Stomach (tissue), 9 donors: ENCODE measurements around the gene MAST2. TPM values are rescaled to one million over a fixed set of nuclear protein-coding genes. Genes with fewer than 3 reads are reported as not detected.
A peak's percentile ranks its signal among the peaks of the same experiment; 100 is the strongest.

ENCODE experiments used
- DNase-seq, 2 donors: peaks; one replicate each; pipeline versions ENCODE4 v3.0.0 to v3.0.0-alpha.2; 2013 to 2019
- H3K27ac ChIP-seq, 5 donors: fragments of 200-600 bp in 4 of 5; sonication (generic) in 4 of 5; one replicate each; pipeline ENCODE4 v1.5.1; 2013 to 2019; ENCODE audit warnings: mild to moderate bottlenecking in 1 of 5, moderate library complexity in 1 of 5
- H3K27me3 ChIP-seq, 3 donors: fragments of 200-600 bp; sonication (generic); one replicate each; pipeline ENCODE4 v1.5.1; 2017 to 2019; ENCODE audit warnings: mixed run types in 1 of 3
- H3K36me3 ChIP-seq, 4 donors: fragments of 200-600 bp; sonication (generic); 1 replicate in 3 of 4; 2 replicates in 1 of 4; pipeline ENCODE4 v1.5.1; 2016 to 2019
- H3K4me1 ChIP-seq, 4 donors: fragments of 200-600 bp; sonication (generic); one replicate each; pipeline ENCODE4 v1.5.1; 2016 to 2019
- H3K4me3 ChIP-seq, 4 donors: fragments of 200-600 bp; sonication (generic) in 3 of 4; one replicate each; pipeline ENCODE4 v1.5.1; 2016 to 2019; ENCODE audit warnings: mild to moderate bottlenecking in 1 of 4
- H3K9me3 ChIP-seq, 4 donors: fragments of 200-600 bp; sonication (generic); one replicate each; pipeline ENCODE4 v1.5.1; 2016 to 2019
- CTCF ChIP-seq, 7 experiments: fragments of 450-650 bp in 4 of 7; fragments of 200-600 bp in 3 of 7; sonication (generic) in 3 of 7; IDR thresholded peaks; one replicate each; pipeline ENCODE4 v1.5.1; 2016 to 2019; ENCODE audit warnings: antibody characterized with exemption in 7 of 7, control low read depth in 2 of 7, mild to moderate bottlenecking in 1 of 7
- EP300 ChIP-seq: sonication (generic); formaldehyde crosslinking; IDR thresholded peaks from one replicate; pipeline ENCODE4 v1.6.1; 2017; ENCODE audit warnings: antibody characterized with exemption
- POLR2A ChIP-seq, 4 donors: fragments of 450-650 bp; IDR thresholded peaks; one replicate each; pipeline ENCODE4 v1.6.1; 2016; ENCODE audit warnings: antibody characterized with exemption in 4 of 4, control low read depth in 2 of 4, mild to moderate bottlenecking in 1 of 4, moderate library complexity in 1 of 4
- POLR2AphosphoS5 ChIP-seq, 3 donors: sonication (generic); formaldehyde crosslinking; IDR thresholded peaks; one replicate each; pipeline ENCODE4 v1.6.1; 2016; ENCODE audit warnings: antibody characterized with exemption in 3 of 3
- WGBS, 5 donors: extraction: QIAGEN DNeasy Blood & Tissue Kit in 3 of 5; methylation state at CpG; one replicate each; pipeline versions ENCODE4 v1.1.5 to v1.1.7; 2013 to 2018; 5-methylcytosine and 5-hydroxymethylcytosine counted together
- intact Hi-C: fragments of 100-400 bp; cut with DNase I; formaldehyde crosslinking; loops from one replicate; pipeline ENCODE4 v1.15.1; 2023; ENCODE audit warnings: low total_unique reads
- polyA plus RNA-seq, 3 donors: library from polyadenylated mRNA; stranded (reverse); fragments of 200-250 nt; gene quantifications; one replicate each; pipeline ENCODE4 v1.2.3, GENCODE V29; 2013
- total RNA-seq, 5 donors: library from RNA; depleted of rRNA; stranded (reverse); fragments of >200 nt; gene quantifications; one replicate each; pipeline versions ENCODE4 v1.1.0 to v1.2.3, GENCODE V29; 2014 to 2016
- donor health status: healthy with polysubstance abuse.
- donor health status: Bipolar disorder and iron deficiency.
- donor health status: healthy.

The MAST2 gene
- total and polyA plus RNA-seq, 8 donors, result 5.3 to 131 (median 34.8) TPM

GRCh38 chr1:45820788-45821187 is 17.4 kb downstream of the MAST2 start:
- intact Hi-C loops, result no loop called here
- H3K4me3 ChIP-seq, result no peak overlapping the region
- H3K36me3 ChIP-seq, result peaks cover 0 to 16% (median 11%) of the 10 kb centered on the region in 4 donors
- no peak overlapping the region for H3K27ac ChIP-seq
- peaks cover 0 to 6% (median 2%) of the 10 kb centered on the region in 4 donors for H3K9me3 ChIP-seq
- H3K27me3 ChIP-seq, result no peaks in the 10 kb centered on the region
- DNase-seq, result no peak
- H3K4me1 ChIP-seq, result no peaks in the 10 kb centered on the region
- whole genome bisulfite sequencing, 5 donors, result 91 to 100% (median 96%) methylated on average over 3 of the region's 3 CpGs
- no peak for TF ChIP-seq CTCF (IDR thresholded peaks at IDR 0.05)
- TF ChIP-seq EP300, result no peak
- TF ChIP-seq POLR2A (IDR thresholded peaks at IDR 0.05), result no peak
- TF ChIP-seq POLR2AphosphoS5 (IDR thresholded peaks at IDR 0.05), result no peak

- H3K36me3 ChIP-seq, result peaks cover 0 to 28% (median 22%) of the 10 kb centered on the region in 4 donors
- peak in 1 of 2 donors; percentile 8 for DNase-seq
- TF ChIP-seq EP300, result no peak
- TF ChIP-seq POLR2AphosphoS5 (IDR thresholded peaks at IDR 0.05), result no peak
- no peak overlapping the region for H3K4me3 ChIP-seq
- no peaks in the 10 kb centered on the region for H3K27me3 ChIP-seq
- intact Hi-C loops, result no loop called here
- peaks cover 0 to 6% (median 2%) of the 10 kb centered on the region in 4 donors for H3K9me3 ChIP-seq
- H3K27ac ChIP-seq, result no peak overlapping the region
- WGBS, 5 donors, result 76 to 100% (median 85%) methylated on average over 1 of the region's 1 CpG
- no peaks in the 10 kb centered on the region for H3K4me1 ChIP-seq
Measured at GRCh38 chr1:45822644-45823043, 19.2 kb downstream of the MAST2 start.

DNA sequence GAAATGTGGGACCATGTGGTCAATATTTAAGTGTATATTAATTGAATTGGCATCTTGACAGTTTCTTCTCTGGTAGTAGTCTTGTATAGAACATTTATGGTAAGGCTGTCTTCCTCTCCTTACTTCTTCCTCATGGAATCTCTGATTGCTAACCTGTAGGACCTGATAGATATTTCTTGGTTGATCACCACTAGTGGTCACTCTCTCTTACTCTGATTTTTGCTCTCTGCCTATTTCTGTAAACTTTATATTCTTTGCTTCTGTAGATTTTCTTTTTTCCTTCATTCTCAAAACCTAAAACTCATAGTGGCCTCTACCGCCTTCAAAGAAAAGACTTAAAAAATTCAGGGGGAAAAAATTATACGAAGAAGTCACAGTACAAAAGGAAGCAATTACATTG is 21.2 kb downstream of the MAST2 start:
- Histone ChIP-seq H3K9me3 (peaks cover 0 to 6% (median 2%) of the 10 kb centered on the region in 4 donors), H3K4me1 (no peaks in the 10 kb centered on the region), H3K36me3 (peaks cover 0 to 32% (median 23%) of the 10 kb centered on the region in 4 donors), H3K4me3 (no peak overlapping the region), H3K27ac (no peak overlapping the region), H3K27me3 (no peaks in the 10 kb centered on the region)
- no peak for DNase-seq
- intact Hi-C loops, result no loop called here
- TF ChIP-seq POLR2A (IDR thresholded peaks at IDR 0.05) (no peak), CTCF (IDR thresholded peaks at IDR 0.05) (no peak), EP300 (no peak), POLR2AphosphoS5 (IDR thresholded peaks at IDR 0.05) (no peak)
- WGBS, 5 donors, result 96 to 100% (median 98%) methylated on average over 2 of the region's 2 CpGs

GRCh38 chr1:45827256-45827655 is 23.8 kb downstream of the MAST2 start:
- H3K36me3 ChIP-seq, result peaks cover 0 to 53% (median 41%) of the 10 kb centered on the region in 4 donors
- H3K4me1 ChIP-seq, result no peaks in the 10 kb centered on the region
- H3K9me3 ChIP-seq, result no peaks in the 10 kb centered on the region
- H3K27ac ChIP-seq, result no peak overlapping the region
- no peaks in the 10 kb centered on the region for H3K27me3 ChIP-seq
- 30 to 63% (median 47%) methylated on average over 2 of the region's 2 CpGs for WGBS, 5 donors
- TF ChIP-seq CTCF (IDR thresholded peaks at IDR 0.05), result no peak
- TF ChIP-seq POLR2AphosphoS5 (IDR thresholded peaks at IDR 0.05), result no peak
- TF ChIP-seq POLR2A (IDR thresholded peaks at IDR 0.05), result no peak
- no peak for TF ChIP-seq EP300
- DNase-seq, result no peak
- intact Hi-C loops, result no loop called here
- H3K4me3 ChIP-seq, result no peak overlapping the region

- TF ChIP-seq POLR2A (IDR thresholded peaks at IDR 0.05), result no peak
- TF ChIP-seq CTCF (IDR thresholded peaks at IDR 0.05), result no peak
- no peak for TF ChIP-seq POLR2AphosphoS5 (IDR thresholded peaks at IDR 0.05)
- TF ChIP-seq EP300, result no peak
- Histone ChIP-seq H3K27me3 (no peaks in the 10 kb centered on the region), H3K4me1 (no peaks in the 10 kb centered on the region), H3K9me3 (no peaks in the 10 kb centered on the region), H3K36me3 (peaks cover 0 to 56% (median 43%) of the 10 kb centered on the region in 4 donors), H3K4me3 (no peak overlapping the region), H3K27ac (no peak overlapping the region)
- no peak for DNase-seq
- intact Hi-C loops, result no loop called here
- 95 to 100% (median 97%) methylated on average over 1 of the region's 1 CpG for WGBS, 5 donors
Measured at GRCh38 chr1:45828841-45829240, 25.4 kb downstream of the MAST2 start.
